ENCODE measurements around the gene RNFT2.

Gene RNFT2

GRCh38 chr12:116737774-116738657 lies at the start of gene RNFT2, which contains the start of gene SPRING1:
Gene RNFT2 (plus strand): TSS chr12:116738315. CDS start chr12:116740498, 2,183 bp downstream.
Gene SPRING1 (minus strand): TSS chr12:116738069. CDS start chr12:116737900, 169 bp downstream.
- peak; percentile 98 for DNase-seq (ENCODE audit: low read depth)
- peak within 1 kb of the TSS; percentile 92 for H3K4me3 ChIP-seq (ENCODE audit: low read length)
- TF ChIP-seq CTCF (conservative IDR thresholded peaks at IDR 0.05; ENCODE audit: low read depth, low read length) = peak; percentile 18

GRCh38 chr12:116689521-116689920 lies 48.6 kb upstream of the RNFT2 start:
- no peak for TF ChIP-seq CTCF (conservative IDR thresholded peaks at IDR 0.05; ENCODE audit: low read depth, low read length)
- no peak overlapping the region for H3K4me3 ChIP-seq (ENCODE audit: low read length)
- DNase-seq (ENCODE audit: low read depth) = no peak

- DNase-seq (ENCODE audit: low read depth) = no peak
- TF ChIP-seq CTCF (conservative IDR thresholded peaks at IDR 0.05; ENCODE audit: low read depth, low read length) = no peak
- no peak overlapping the region for H3K4me3 ChIP-seq (ENCODE audit: low read length)
These were observed 48.0 kb upstream of the RNFT2 start for GRCh38 chr12:116689979-116690744.

GRCh38 chr12:116691205-116691604 lies 46.9 kb upstream of the RNFT2 start:
- no peak overlapping the region for H3K4me3 ChIP-seq (ENCODE audit: low read length)
- no peak for TF ChIP-seq CTCF (conservative IDR thresholded peaks at IDR 0.05; ENCODE audit: low read depth, low read length)
- no peak for DNase-seq (ENCODE audit: low read depth)

- H3K4me3 ChIP-seq (ENCODE audit: low read length) = no peak overlapping the region
- no peak for DNase-seq (ENCODE audit: low read depth)
- TF ChIP-seq CTCF (conservative IDR thresholded peaks at IDR 0.05; ENCODE audit: low read depth, low read length) = no peak
These were observed 46.5 kb upstream of the RNFT2 start for GRCh38 chr12:116691636-116692035.

- no peak overlapping the region for H3K4me3 ChIP-seq (ENCODE audit: low read length)
- no peak for TF ChIP-seq CTCF (conservative IDR thresholded peaks at IDR 0.05; ENCODE audit: low read depth, low read length)
- no peak for DNase-seq (ENCODE audit: low read depth)
These were observed 45.5 kb upstream of the RNFT2 start for GRCh38 chr12:116692605-116693004.

All from retinal pigment epithelial cell (primary cell).